GM15510 (cell line): ENCODE data around the gene INS.

Experiments
- POLR2A ChIP-seq: IDR thresholded peaks from 3 replicates; pipeline ENCODE4 v1.6.1; 2011; ENCODE audit warnings: borderline replicate concordance; ENCODE audit not compliant: insufficient read length; ENCODE audit errors: extremely low read depth

INS gene

DNA sequence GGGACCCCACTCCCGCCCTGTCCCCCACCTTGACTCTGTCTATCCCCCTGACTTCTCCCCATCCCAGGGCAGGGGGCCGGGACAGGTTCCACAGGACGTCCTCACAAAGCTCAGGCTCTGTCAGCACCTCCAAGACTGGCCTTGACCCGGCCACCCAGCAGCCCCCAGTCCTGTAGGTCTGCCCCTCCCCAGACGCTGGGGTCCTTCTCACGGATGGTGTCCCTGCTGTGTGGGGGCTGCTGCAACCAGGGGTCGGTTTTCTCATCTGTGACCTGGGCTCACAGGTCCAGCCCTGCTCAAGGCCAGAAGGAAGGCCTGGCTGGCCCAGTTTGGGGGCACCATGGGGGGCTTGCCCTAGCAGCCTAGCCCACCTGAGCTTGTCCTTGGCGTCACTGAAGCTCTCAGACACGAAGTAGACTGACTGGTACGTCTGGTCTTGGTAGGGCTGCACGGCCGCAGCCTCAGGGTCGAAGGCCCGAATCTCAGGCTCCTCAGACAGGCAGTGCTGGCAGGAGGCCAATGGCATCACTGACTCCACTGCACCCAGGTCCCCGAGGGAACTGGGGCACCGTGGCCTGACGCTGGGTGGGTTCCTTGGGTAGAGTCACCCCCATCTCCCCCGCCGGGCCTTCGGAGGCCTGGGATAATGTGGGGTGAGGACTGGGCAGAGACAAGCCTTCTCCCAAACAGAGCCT, 4.0 kb upstream of the INS start:
- no peak for TF ChIP-seq POLR2A

- no peak for TF ChIP-seq POLR2A
Measured at GRCh38 chr11:2164081-2164480, 3.1 kb upstream of the INS start.

DNA sequence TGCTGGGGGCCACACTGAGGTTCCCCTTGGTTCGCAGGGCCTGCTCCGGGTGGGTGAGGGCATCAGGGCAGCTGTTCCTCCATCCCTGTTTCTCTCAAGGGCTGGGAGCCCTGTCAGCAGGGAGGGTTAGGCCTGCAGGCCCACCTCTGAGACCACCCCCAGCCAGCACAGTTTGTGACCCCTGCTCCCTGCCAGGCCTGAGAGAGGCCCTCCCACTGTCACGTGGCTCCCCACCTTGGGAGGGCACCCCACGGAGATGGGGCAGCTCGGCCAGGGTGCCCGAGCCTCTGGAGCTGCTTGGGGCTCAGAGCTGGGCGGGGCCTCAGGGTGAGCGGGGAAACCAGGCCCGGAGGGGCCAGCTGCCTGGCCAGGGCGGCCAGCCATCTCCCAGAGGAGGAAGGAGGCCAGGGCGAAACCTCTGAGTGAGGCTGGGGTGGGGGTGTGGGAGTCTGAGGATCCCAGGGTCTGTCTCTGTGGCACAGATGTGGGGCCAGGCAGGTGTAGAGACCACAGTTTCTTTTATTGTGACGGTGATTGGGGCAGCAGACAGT, 2.5 kb upstream of the INS start:
- no peak for TF ChIP-seq POLR2A

DNA sequence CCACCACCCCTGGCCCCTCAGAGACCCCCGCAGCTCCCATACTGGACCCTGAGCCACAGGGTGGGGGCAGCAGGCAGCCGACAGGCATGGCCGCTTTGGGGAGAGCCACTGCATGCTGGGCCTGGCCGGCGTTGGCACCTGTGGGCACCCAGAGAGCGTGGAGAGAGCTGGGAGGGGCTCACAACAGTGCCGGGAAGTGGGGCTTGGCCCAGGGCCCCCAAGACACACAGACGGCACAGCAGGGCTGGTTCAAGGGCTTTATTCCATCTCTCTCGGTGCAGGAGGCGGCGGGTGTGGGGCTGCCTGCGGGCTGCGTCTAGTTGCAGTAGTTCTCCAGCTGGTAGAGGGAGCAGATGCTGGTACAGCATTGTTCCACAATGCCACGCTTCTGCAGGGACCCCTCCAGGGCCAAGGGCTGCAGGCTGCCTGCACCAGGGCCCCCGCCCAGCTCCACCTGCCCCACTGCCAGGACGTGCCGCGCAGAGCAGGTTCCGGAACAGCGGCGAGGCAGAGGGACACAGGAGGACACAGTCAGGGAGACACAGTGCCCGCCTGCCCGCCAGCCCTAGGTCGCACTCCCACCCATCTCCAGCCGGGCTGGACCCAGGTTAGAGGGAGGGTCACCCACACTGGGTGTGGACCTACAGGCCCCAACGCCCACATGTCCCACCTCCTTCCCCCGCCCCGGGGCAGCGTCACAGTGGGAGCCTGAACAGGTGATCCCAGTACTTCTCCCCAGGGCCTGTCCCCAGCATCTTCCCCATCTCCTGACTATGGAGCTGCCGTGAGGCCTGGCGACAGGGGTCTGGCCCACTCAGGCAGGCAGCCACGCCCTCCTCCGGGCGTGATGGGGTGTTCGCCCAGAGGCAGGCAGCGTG, 1.2 kb downstream of the INS start:
- no peak for TF ChIP-seq POLR2A

DNA sequence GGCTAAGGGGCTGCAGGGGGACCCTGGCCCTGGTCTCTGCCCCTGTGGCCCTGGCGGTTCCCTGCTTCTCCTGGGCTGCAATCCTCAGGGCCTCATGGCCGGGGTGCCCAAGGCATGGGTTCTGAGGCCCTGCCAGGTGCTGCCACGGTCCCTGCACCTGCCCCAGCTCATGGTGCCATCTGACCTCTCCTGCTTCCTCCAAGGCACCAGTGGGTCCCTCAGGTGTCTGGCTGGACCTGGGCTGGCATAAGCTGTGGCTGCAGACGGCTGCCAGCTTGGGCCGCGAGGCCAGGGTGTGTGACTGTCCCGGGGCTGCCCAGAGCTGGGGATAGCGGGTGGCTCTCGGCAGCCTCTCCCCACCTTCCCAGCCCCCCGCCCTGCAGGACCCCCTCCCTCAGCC, 2.0 kb downstream of the INS start:
- no peak for TF ChIP-seq POLR2A

GRCh38 chr11:2158296-2158737, 2.7 kb downstream of the INS start:
- no peak for TF ChIP-seq POLR2A

DNA sequence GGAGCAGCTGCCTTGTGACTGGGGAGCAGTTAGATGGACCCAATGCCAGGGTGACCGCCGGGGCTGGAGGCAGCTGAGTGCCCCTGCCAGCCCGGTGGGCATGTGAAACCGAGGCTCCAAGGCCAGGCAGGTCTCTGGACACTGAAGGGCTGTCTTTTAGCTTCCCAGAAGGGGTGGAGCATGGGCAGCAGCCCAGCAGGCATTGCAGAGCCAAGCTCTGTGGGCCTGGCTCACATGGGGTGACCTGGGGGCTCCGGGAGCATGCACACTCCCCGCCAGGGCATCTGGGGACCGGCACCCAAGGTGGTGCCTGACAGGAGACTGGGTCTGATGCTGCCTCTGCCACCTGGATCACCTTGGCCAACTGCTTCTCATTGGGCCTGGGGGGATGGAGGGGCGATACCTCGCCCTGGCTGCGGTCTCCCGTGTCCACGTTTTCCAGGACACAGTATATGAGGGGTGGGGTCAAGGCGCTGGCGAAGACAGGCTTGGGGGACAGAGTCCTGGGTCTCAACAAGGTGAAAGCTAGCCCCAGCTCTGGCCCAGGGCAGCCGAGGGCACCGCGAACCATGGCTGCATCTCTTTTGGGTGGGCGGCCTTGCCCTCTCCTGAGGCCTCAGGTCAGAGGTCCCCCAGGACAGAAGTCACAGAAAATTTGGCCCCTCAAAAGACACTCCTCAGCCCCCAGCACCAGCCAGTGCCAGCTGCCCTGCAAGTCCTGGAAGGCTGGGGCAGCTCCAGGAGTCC, 3.5 kb downstream of the INS start:
- no peak for TF ChIP-seq POLR2A

DNA sequence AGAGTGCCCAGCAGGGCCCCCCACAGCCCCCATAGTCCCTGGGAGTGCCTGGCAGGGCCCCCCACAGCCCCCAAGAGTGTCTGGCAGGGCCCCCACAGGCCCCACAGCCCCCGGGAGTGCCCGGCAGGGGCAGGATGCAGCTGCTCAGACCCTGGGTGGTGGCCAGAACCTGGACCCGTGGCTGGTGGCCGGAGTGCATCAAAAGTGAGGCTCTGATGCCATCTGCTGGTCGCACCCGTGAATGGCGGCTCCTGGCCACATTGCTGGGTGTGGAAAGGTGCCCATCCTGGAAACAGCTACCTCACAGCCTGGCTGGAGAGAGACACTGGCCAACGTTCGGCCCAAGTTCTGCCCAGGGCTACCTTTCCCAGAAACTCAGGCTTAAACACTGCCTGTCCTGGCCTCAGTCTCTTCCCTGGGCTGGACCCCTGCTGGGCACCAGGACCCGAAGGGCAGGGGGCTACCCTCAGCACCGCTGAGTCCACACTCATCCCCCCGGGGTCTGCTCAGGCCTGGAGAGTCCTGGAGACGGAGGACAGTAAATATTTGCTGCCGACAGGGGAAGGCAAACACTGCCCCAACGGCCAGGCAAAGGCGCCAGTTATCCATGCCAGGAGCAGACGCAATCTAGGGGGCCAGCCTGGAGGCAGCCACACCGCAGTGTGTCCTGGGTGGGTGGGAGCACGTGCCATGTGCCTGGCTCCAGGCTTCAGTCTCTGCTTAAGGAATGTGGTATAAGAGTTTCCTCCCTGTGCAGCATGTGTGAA, 4.4 kb downstream of the INS start:
- TF ChIP-seq POLR2A = no peak

DNA sequence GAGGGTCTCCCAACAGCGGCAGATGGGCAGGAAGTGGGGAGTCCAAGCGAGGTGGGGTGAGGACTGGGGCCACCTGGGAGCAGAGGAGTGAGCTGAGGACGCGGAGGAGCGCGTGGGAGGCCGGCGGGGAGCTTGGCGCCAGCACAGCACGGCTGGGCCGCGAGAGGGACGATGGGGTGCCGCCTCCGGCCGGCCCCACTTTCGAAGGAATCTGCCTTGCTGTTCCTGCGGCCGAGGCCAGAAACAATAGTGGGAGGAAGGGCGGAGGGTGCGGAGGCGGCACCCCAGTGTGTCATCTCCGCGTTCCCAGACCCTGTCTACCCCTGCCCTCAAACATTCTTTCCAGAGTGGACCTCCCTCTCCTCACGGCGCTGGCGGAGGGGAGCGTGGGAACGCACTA, 5.5 kb downstream of the INS start:
- TF ChIP-seq POLR2A = no peak

GRCh38 chr11:2154889-2155288, 6.1 kb downstream of the INS start:
- no peak for TF ChIP-seq POLR2A

DNA sequence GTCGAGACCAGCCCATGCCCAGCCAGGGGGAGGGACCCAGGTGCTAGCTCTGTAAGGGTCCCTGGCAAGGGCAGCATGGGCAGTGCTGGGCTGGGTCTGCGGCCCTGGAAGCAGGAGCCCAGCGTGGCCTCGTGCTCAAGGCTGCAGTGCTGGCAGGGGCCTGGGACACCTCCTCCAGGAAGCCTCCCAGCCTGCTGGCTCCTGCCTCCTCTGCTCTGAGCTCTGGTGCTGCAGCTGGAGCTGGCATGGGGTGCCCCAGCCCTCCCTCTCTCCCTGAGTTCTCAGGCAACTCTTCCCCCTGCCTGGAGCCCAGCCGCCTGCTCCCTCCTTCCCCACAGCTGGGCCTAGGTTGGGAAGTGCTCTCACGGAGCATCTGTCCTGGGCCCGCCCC, 6.8 kb downstream of the INS start:
- TF ChIP-seq POLR2A = no peak

DNA sequence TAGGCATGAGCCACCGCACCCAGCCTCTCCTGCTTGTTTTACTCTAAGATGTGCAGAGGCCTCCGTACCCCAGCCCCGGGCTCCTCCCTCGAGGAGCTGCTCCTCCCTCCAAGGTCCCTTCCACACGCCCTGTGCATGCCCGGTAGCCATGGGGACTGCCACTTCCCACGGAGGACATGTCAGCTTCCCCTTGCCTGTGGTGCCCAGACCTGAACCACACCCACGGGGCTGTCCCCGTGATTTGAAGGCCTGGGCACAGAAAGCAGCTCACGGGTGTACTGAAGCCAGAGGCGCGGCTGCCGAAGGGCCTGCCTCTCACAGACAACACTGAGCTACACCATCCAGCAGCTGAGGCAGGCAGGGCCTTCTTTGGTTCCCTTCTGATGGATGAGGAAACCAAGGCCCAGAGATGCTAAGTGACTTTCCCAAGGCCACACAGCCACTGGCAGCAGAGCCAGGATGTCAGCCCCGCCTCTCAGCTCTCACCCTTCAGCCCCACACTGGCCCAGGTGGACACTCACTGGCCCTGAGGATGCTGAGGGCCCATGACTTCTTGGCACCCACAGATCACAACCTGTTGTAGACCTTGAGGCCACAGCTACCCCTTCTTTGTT, 7.3 kb downstream of the INS start:
- no peak for TF ChIP-seq POLR2A

DNA sequence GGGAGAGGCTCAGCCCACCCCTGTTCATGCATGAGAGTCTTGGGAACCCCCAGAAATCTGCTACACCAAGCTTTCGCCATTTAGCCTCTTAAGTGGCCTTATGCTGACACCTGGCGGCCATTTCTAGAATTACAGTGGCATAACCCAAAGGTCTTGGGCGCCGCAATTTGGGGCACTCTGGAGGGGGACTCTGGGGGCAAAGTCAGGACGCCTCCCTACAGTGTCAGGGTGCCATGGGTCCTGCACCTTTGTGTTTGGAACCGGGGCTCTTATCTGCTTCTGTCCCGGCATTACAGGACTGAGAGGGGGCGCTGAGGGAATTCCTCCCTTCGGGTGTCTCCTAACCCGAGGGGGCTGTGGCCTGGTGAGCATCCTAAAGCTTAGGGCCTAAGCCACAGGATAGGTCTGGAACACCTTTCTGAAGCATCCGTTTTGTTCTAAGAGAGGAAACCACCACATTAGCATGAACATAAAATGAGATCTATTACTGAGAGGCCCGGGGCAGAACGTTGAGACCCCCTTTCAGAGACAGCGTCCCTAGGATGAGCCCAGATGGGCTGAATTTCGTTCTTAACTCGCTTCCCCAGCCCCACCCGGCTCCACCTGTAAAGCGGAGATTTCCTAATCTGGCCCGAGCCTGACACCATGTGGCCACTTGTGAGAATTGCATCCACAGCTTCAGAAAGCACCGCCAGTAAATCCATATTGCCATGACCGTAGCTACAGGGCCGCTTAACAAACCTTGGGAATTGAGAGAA, 9.3 kb downstream of the INS start:
- no peak for TF ChIP-seq POLR2A
